ES-I3 (cell line): ENCODE measurements around the gene ZIC2.
A peak's percentile ranks its signal among the peaks of the same experiment; 100 is the strongest.

Experiments used
- H3K36me3 ChIP-seq: 2 replicates; pipeline ENCODE4 v1.6.1; 2013; ENCODE audit warnings: mild to moderate bottlenecking, low read length, control low read depth, moderate library complexity; ENCODE audit not compliant: insufficient read depth
- H3K4me1 ChIP-seq: 2 replicates; pipeline ENCODE4 v1.6.1; 2013; ENCODE audit warnings: mild to moderate bottlenecking, control low read depth, low read length; ENCODE audit not compliant: insufficient read depth
- H3K9ac ChIP-seq: 2 replicates; pipeline ENCODE4 v1.6.1; 2013; ENCODE audit warnings: low read depth, mild to moderate bottlenecking, low read length, moderate library complexity
- H3K9me3 ChIP-seq: 2 replicates; pipeline ENCODE4 v1.6.1; 2013; ENCODE audit warnings: mild to moderate bottlenecking, low read length, moderate library complexity; ENCODE audit not compliant: control insufficient read depth, insufficient read depth

The ZIC2 gene

DNA sequence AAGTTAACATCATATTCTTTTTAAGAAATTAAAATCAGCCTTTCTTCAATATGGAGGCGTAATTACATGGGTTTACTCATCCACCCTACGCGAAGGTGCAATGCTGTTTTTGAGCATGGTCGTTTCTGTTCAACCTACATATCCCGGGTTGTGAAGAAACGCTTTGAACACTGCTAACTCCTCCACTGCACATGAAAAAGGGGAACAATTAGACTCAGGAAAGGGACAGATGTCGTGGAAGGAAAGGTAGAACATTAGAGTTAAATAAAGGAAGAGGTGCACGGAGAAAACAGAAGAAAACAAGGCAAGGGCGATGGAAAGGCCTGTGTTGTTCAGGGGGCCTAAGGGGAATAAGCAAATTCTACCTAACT is 14.1 kb upstream of the ZIC2 start:
- Histone ChIP-seq H3K4me1 (peaks cover 2% of the 10 kb centered on the region), H3K9ac (peak overlapping the region; percentile 73), H3K36me3 (no peaks in the 10 kb centered on the region; the same call in 1 of the 2 replicates), H3K9me3 (no peaks in the 10 kb centered on the region)

GRCh38 chr13:99967869-99968520 is 13.6 kb upstream of the ZIC2 start:
- Histone ChIP-seq H3K36me3 (no peaks in the 10 kb centered on the region; the same call in 1 of the 2 replicates), H3K4me1 (peaks cover 2% of the 10 kb centered on the region), H3K9ac (peak overlapping the region; percentile 73), H3K9me3 (no peaks in the 10 kb centered on the region)

GRCh38 chr13:99968521-99969452 is 12.8 kb upstream of the ZIC2 start:
- no peaks in the 10 kb centered on the region for H3K9me3 ChIP-seq
- peak overlapping the region; percentile 73 for H3K9ac ChIP-seq
- peaks cover 10% of the 10 kb centered on the region for H3K4me1 ChIP-seq
- no peaks in the 10 kb centered on the region; the same call in 1 of the 2 replicates for H3K36me3 ChIP-seq

- no peaks in the 10 kb centered on the region for H3K9me3 ChIP-seq
- no peaks in the 10 kb centered on the region; the same call in 1 of the 2 replicates for H3K36me3 ChIP-seq
- peak overlapping the region; percentile 73 for H3K9ac ChIP-seq
- peaks cover 13% of the 10 kb centered on the region for H3K4me1 ChIP-seq
Measured at GRCh38 chr13:99969453-99969918, 12.1 kb upstream of the ZIC2 start.

GRCh38 chr13:99969919-99970650 is 11.5 kb upstream of the ZIC2 start:
- Histone ChIP-seq H3K9ac (peak overlapping the region; percentile 73), H3K36me3 (no peaks in the 10 kb centered on the region; the same call in 1 of the 2 replicates), H3K4me1 (peaks cover 13% of the 10 kb centered on the region), H3K9me3 (no peaks in the 10 kb centered on the region)

DNA sequence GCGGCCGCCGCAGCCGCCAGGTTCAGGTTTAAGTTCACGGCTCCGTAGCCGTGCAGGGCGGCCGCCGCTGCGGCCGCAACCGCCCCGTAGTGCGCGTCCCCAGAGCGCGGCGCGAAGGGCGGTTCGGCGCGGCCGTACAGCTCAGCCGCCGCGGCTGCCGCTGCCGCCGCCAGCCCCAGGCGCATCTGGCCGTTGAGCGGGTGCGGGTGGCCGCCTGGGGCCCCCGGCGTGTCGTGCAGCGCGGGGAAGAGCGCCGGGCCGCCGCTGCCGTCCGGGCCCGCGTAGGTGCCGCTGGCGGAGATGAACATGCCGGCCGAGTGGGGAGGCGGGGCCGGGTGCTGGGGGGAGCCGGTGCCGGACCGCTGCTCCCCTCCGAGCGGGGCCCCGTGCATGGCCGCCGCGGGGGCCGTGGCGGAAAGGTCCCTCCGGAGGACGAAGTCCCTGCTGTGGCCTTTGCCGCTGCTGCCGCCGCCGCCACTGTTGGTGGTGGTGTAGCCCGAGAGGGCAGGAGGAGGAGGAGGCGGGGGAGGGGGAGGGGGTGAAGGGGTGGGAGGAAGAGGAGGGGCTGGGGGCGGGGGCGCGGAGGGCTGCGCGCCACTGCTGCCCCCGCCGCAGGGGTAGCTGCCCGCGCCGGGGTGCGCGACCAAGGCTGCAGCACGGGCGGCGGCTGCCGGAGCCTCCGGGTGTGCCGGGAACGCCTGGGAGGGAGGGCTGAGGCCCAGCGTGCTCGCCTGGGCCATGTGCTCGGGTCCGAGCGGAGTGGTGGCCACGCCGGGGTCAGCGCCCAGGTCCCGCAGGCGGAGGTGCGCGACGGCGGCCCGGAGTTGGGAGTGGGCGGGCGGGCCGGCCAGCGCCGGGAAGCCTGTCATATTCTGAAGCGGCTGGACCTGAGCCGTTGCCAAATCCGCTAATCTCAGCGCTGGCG is 10.7 kb upstream of the ZIC2 start:
- Histone ChIP-seq H3K9ac (peak overlapping the region; percentile 64), H3K9me3 (no peaks in the 10 kb centered on the region), H3K36me3 (no peaks in the 10 kb centered on the region), H3K4me1 (peaks cover 15% of the 10 kb centered on the region)

GRCh38 chr13:99971576-99972189 is 9.9 kb upstream of the ZIC2 start, which contains the start of gene ZIC5:
ZIC5 (minus strand) TSS chr13:99971767; CDS start chr13:99971603, 164 bp downstream.
- H3K9ac ChIP-seq: peak within 1 kb of the TSS; percentile 64
- H3K36me3 ChIP-seq: no peaks in the 10 kb centered on the region
- H3K4me1 ChIP-seq: peaks cover 21% of the 10 kb centered on the region
- no peaks in the 10 kb centered on the region for H3K9me3 ChIP-seq

DNA sequence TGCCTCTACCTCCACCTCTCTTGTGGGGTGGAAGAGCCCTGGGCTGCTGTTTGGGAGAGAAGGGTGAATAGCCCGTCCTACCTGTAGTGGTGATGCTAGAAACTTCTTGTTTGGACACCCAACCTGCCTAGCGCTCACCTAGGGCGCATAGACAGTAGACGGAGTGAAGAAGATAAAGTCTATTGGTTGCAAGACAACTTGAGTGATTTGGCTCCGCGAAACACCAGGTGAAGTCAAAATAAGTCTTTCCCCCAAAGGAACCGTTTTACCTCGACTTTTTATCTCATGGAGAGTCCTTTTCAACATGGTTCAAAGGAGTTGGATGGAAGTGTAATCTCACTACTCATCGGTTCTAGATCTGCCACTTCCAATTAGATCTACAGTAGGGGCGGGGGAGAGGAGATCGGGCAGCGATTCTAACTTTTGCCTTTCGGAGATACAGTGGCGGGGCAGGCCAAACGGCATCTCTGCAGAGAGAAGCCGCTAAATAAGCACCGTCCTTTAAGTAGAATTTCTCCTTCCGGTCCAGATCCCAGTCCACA is 9.3 kb upstream of the ZIC2 start:
- H3K9me3 ChIP-seq: no peaks in the 10 kb centered on the region
- peaks cover 26% of the 10 kb centered on the region for H3K4me1 ChIP-seq
- H3K9ac ChIP-seq: peak overlapping the region; percentile 53
- no peaks in the 10 kb centered on the region for H3K36me3 ChIP-seq

DNA sequence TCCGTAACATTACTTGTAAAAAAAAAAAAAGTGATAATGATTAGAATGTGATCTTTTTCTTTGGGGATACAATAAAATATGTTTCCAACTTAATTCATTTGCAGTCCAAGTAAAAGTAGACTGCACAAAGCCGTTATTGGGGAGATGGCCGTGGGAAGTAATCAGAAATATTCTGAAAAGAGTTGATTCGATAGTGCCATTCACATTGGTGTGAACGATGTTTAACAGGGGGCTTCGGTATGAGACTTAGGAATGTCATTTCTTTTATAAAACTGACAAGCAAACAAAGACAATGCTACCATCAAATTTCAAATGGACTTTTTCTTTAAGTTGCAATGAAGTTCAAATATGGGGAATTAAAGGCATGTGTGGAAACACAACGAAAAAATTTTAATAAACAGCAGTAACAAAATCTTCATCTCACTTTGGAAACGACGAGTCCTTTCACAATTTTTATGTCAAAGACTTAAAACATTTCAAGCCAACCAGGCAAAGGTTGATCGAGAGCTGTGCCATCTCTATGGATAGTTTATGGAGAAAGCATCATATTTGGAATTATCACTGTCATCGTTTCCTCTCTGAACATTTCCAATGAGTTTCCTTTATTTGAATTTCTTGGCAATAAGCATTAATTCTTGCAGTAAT is 8.3 kb upstream of the ZIC2 start:
- H3K4me1 ChIP-seq: peaks cover 30% of the 10 kb centered on the region
- no peaks in the 10 kb centered on the region for H3K9me3 ChIP-seq
- no peak overlapping the region for H3K9ac ChIP-seq
- no peaks in the 10 kb centered on the region for H3K36me3 ChIP-seq

DNA sequence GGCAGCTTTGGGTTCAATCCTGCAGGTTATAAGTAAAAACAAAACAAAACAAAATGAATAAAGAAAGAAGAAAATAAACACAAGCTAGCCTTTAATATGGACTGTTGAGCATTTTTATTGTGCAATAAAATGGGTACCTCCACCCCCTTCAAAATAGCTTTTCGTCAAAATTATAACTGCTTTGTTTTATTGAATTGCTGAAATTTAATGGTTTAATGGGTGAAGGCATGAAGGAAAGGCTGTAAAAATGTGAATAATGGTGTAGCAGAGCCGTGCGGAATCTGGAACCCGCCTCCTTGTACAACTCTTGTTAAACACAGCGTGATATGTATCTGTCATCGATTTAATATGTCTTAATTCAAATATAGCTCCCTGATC is 7.8 kb upstream of the ZIC2 start:
- peaks cover 30% of the 10 kb centered on the region for H3K4me1 ChIP-seq
- H3K9ac ChIP-seq: no peak overlapping the region
- no peaks in the 10 kb centered on the region for H3K9me3 ChIP-seq
- no peaks in the 10 kb centered on the region for H3K36me3 ChIP-seq

DNA sequence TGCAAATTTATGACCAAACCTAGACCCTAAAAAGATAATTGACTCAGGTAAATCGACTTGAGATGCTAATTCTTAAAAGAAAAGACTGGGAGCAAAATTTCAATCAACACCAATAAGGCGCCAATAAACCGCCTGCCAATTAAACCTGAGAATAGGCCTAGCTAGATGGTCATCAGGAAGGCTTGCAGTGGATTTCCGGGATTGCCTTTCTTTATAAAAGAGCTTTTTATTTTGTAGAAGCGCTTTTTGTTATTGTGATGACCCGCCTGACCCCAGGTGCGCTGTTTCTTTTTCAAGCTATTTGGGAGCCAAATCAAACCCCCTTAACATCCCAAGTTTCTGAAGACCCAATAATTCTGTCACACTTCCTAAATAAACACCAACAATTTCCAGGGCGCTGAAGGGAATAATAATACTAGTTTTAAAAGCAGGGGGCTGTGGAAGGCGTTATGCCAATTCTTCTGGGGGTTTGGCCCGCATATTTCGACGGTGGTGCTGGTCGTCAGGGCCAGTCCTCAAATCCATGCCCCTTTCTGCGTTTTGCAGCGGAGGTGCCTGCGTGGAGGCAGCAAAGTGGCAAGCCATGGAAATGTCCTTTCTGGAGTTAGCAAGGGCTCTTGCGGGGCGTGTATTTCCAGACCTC is 7.2 kb upstream of the ZIC2 start:
- no peaks in the 10 kb centered on the region for H3K36me3 ChIP-seq
- H3K9ac ChIP-seq: peak overlapping the region; percentile 19
- peaks cover 30% of the 10 kb centered on the region for H3K4me1 ChIP-seq
- H3K9me3 ChIP-seq: no peaks in the 10 kb centered on the region

GRCh38 chr13:99974939-99975561 is 6.5 kb upstream of the ZIC2 start:
- Histone ChIP-seq H3K36me3 (no peaks in the 10 kb centered on the region), H3K4me1 (peaks cover 30% of the 10 kb centered on the region; the same call in 1 of the 2 replicates), H3K9ac (peak overlapping the region; percentile 21), H3K9me3 (no peaks in the 10 kb centered on the region)
